HCT116 (cell line): ENCODE data around the gene SSU72. TPM values are rescaled to one million over a fixed set of nuclear protein-coding genes. Genes with fewer than 3 reads are reported as not detected.

Experiments used
- ATAC-seq: fragments of 200-7000 bp; cut with Tn5 transposase; 2 replicates; pipeline ENCODE4 v1.9.1; 2020; ENCODE audit warnings: mild to moderate bottlenecking, moderate library complexity
- BruUV-seq: library from RNA; stranded (reverse); fragments of 400-500 nt; replicated peaks from 2 replicates; lab custom pipeline; 2021; lab: Mats Ljungman, UMichigan
- CTCF ChIA-PET: fragments of 300-600 bp; sonication (Branson Sonifier 250); formaldehyde crosslinking; loops from one replicate; lab custom pipeline; 2021; ENCODE audit warnings: antibody characterized with exemption; lab: Charles Lee
- POLR2A ChIA-PET: fragments of 300-600, 350-600 bp; sonication (Branson Sonifier 250); formaldehyde crosslinking; loops from one replicate; lab custom pipeline; 2021; ENCODE audit warnings: antibody characterized with exemption; lab: Charles Lee
- RAD21 ChIA-PET, 2 experiments: fragments of 300-600 bp; sonication (Branson Sonifier 250); formaldehyde crosslinking; loops; one replicate each; lab custom pipeline; 2023; ENCODE audit warnings: low total read pairs in 2 of 2; ENCODE audit not compliant: uncharacterized antibody in 2 of 2, unreplicated experiment in 2 of 2, low non-redundant PET in 1 of 2; lab: Charles Lee
- DNase-seq: peaks from one replicate; pipeline ENCODE4 v3.0.0-alpha.2; 2010; ENCODE audit warnings: low read depth, low spot score
- H2AFZ ChIP-seq: fragments of 200-600 bp; shearing (Covaris generic), sonication (generic); 2 replicates; pipeline ENCODE4 v1.6.1; 2017; ENCODE audit warnings: low read depth, mixed run types, mixed read lengths, antibody characterized with exemption, low read length; ENCODE audit not compliant: poor library complexity, severe bottlenecking
- H3K27ac ChIP-seq: 2 replicates; pipeline ENCODE4 v1.5.1; 2012; ENCODE audit warnings: low read depth, low read length
- H3K27me3 ChIP-seq: fragments of 200-600 bp; sonication (generic); 2 replicates; pipeline ENCODE4 v1.6.1; 2016; ENCODE audit warnings: mixed run types, low read length, mixed read lengths; ENCODE audit not compliant: insufficient read depth
- H3K36me3 ChIP-seq, 2 experiments: fragments of 200-500 bp in 1 of 2; fragments of 200-600 bp in 1 of 2; sonication (Bioruptor generic) in 1 of 2; sonication (generic) in 1 of 2; 2 replicates each; pipeline versions ENCODE4 v1.5.1 to v1.6.1; 2014 to 2016; ENCODE audit warnings: low read length in 2 of 2, inconsistent platforms in 1 of 2, mixed read lengths in 1 of 2, mixed run types in 1 of 2; ENCODE audit not compliant: insufficient read depth in 2 of 2, control insufficient read depth in 1 of 2
- H3K4me1 ChIP-seq, 2 experiments: fragments of 200-600 bp in 1 of 2; sonication (generic) in 1 of 2; 2 replicates each; pipeline versions ENCODE4 v1.5.1 to v1.6.1; 2012 to 2017; ENCODE audit warnings: low read length in 2 of 2, inconsistent platforms in 1 of 2, mild to moderate bottlenecking in 1 of 2, mixed read lengths in 1 of 2, mixed run types in 1 of 2, moderate library complexity in 1 of 2; ENCODE audit not compliant: insufficient read depth in 2 of 2, control insufficient read depth in 1 of 2
- H3K4me2 ChIP-seq: fragments of 200-600 bp; sonication (generic); 2 replicates; pipeline ENCODE4 v1.6.1; 2017; ENCODE audit warnings: mixed run types, low read length, mixed read lengths
- H3K4me3 ChIP-seq, 2 experiments: fragments of 200-600 bp in 1 of 2; sonication (generic) in 1 of 2; replicated peaks in 1 of 2; 2 replicates each; pipeline ENCODE4 v1.5.1; 2011 to 2016; ENCODE audit warnings: low read length in 2 of 2, control low read depth in 1 of 2, low read depth in 1 of 2, mild to moderate bottlenecking in 1 of 2, mixed read lengths in 1 of 2, mixed run types in 1 of 2
- H3K79me2 ChIP-seq: fragments of 200-600 bp; sonication (generic); 2 replicates; pipeline ENCODE4 v1.6.1; 2017; ENCODE audit warnings: mild to moderate bottlenecking, mixed run types, low read length, moderate library complexity, mixed read lengths; ENCODE audit not compliant: insufficient read depth
- H3K9ac ChIP-seq: fragments of 200-600 bp; sonication (generic); 2 replicates; pipeline ENCODE4 v1.6.1; 2016; ENCODE audit warnings: low read length, mixed read lengths
- H3K9me2 ChIP-seq: fragments of 200-600 bp; sonication (generic), shearing (Covaris generic); 2 replicates; pipeline ENCODE4 v1.6.1; 2017; ENCODE audit warnings: mixed run types, mild to moderate bottlenecking, moderate library complexity; ENCODE audit not compliant: insufficient read depth
- H3K9me3 ChIP-seq, 2 experiments: fragments of 200-500 bp in 1 of 2; fragments of 200-600 bp in 1 of 2; sonication (Bioruptor generic) in 1 of 2; sonication (generic) in 1 of 2; 2 replicates each; pipeline ENCODE4 v1.6.1; 2014 to 2017; ENCODE audit warnings: low read length in 2 of 2, mixed read lengths in 2 of 2, inconsistent platforms in 1 of 2, low read depth in 1 of 2, mild to moderate bottlenecking in 1 of 2, mixed run types in 1 of 2, moderate library complexity in 1 of 2; ENCODE audit not compliant: control insufficient read depth in 1 of 2, insufficient read depth in 1 of 2
- H4K20me1 ChIP-seq: fragments of 200-600 bp; sonication (generic), shearing (Covaris generic); 2 replicates; pipeline ENCODE4 v1.6.1; 2017; ENCODE audit warnings: mixed run types, mild to moderate bottlenecking, moderate library complexity; ENCODE audit not compliant: insufficient read depth
- CEBPB ChIP-seq: IDR thresholded peaks from 2 replicates; pipeline ENCODE4 v1.6.1; 2012; ENCODE audit warnings: low read depth
- CTCF ChIP-seq, 3 experiments: fragments of 200-600 bp in 1 of 3; sonication (generic) in 1 of 3; IDR thresholded peaks in 2 of 3; conservative IDR thresholded peaks in 1 of 3; 2 replicates each; pipeline ENCODE4 v1.5.1; 2012 to 2017; ENCODE audit warnings: low read depth in 2 of 3, low read length in 2 of 3, antibody characterized with exemption in 1 of 3, borderline replicate concordance in 1 of 3, control low read depth in 1 of 3, mild to moderate bottlenecking in 1 of 3, mixed read lengths in 1 of 3, mixed run types in 1 of 3, moderate library complexity in 1 of 3; ENCODE audit not compliant: insufficient read depth in 1 of 3
- EGR1 ChIP-seq: IDR thresholded peaks from 2 replicates; pipeline ENCODE4 v1.6.1; 2012; ENCODE audit warnings: low read depth
- ELF1 ChIP-seq: IDR thresholded peaks from 2 replicates; pipeline ENCODE4 v1.6.1; 2012; ENCODE audit warnings: low read depth, borderline replicate concordance
- EZH2phosphoT487 ChIP-seq: fragments of 200-600 bp; IDR thresholded peaks from 2 replicates; pipeline ENCODE4 v1.6.1; 2018; ENCODE audit warnings: antibody characterized with exemption, borderline replicate concordance
- FOSL1 ChIP-seq: IDR thresholded peaks from 2 replicates; pipeline ENCODE4 v1.6.1; 2012; ENCODE audit warnings: low read depth
- JUND ChIP-seq: IDR thresholded peaks from 2 replicates; pipeline ENCODE4 v1.6.1; 2012
- POLR2A ChIP-seq: IDR thresholded peaks from 2 replicates; pipeline ENCODE4 v1.7.0; 2011; ENCODE audit warnings: borderline replicate concordance; ENCODE audit not compliant: insufficient read depth, insufficient read length; ENCODE audit errors: extremely low read depth
- POLR2AphosphoS5 ChIP-seq: IDR thresholded peaks from 2 replicates; pipeline ENCODE4 v1.6.1; 2011; ENCODE audit warnings: mild to moderate bottlenecking, low read depth, low read length, moderate library complexity
- RAD21 ChIP-seq: IDR thresholded peaks from 2 replicates; pipeline ENCODE4 v1.6.1; 2012; ENCODE audit warnings: low read depth, mild to moderate bottlenecking
- REST ChIP-seq: IDR thresholded peaks from 2 replicates; pipeline ENCODE4 v1.6.1; 2012; ENCODE audit warnings: low read depth
- SIN3A ChIP-seq: IDR thresholded peaks from 2 replicates; pipeline ENCODE4 v1.6.1; 2012; ENCODE audit warnings: low read depth
- SP1 ChIP-seq: IDR thresholded peaks from 2 replicates; pipeline ENCODE4 v1.6.1; 2012; ENCODE audit warnings: low read depth
- YY1 ChIP-seq: IDR thresholded peaks from 2 replicates; pipeline ENCODE4 v1.6.1; 2011; ENCODE audit warnings: low read length, low read depth, moderate library complexity, mild to moderate bottlenecking; ENCODE audit not compliant: insufficient replicate concordance; ENCODE audit errors: extremely low read depth
- ZBTB33 ChIP-seq: IDR thresholded peaks from 2 replicates; pipeline ENCODE4 v1.6.1; 2011; ENCODE audit warnings: mild to moderate bottlenecking, low read length, moderate library complexity; ENCODE audit not compliant: insufficient replicate concordance; ENCODE audit errors: extremely low read depth
- ZFX ChIP-seq: fragments of 450-650 bp; IDR thresholded peaks from 2 replicates; pipeline ENCODE4 v1.6.1; 2017
- intact Hi-C: fragments of 100-400 bp; cut with micrococcal nuclease; formaldehyde crosslinking; loops from 2 replicates; pipeline ENCODE4 v1.10.0; 2022
- total RNA-seq: library from RNA; stranded (reverse); gene quantifications from one replicate; pipeline ENCODE4 v1.2.1, GENCODE V29; 2021; ENCODE audit not compliant: unreplicated experiment

SSU72 gene
- total RNA-seq, 1 experiment from 2014 or later = 134 TPM

GRCh38 chr1:1598720-1599029 lies 24.0 kb upstream of the SSU72 start:
- Histone ChIP-seq H3K27me3 (peaks cover 11% of the 10 kb centered on the region; the same call in 1 of the 2 replicates), H4K20me1 (no peaks in the 10 kb centered on the region), H2AFZ (no peak overlapping the region), H3K9me3 (no peaks in the 10 kb centered on the region), H3K27ac (no peak overlapping the region), H3K79me2 (no peaks in the 10 kb centered on the region), H3K4me2 (0 out of 2 replicates have a peak overlapping the region, but pooled peaks have one; percentile 62), H3K36me3 (no peaks in the 10 kb centered on the region), H3K4me3 (no peak overlapping the region), H3K4me1 (peaks cover 10 to 34% of the 10 kb centered on the region in 2 experiments; a peak in 3 of 4 replicates), H3K9me2 (no peaks in the 10 kb centered on the region), H3K9ac (no peak overlapping the region)
- ChIA-PET POLR2A (no interaction called here), CTCF (no interaction called here), RAD21 (no interaction called here)
- ATAC-seq = no peak
- BruUV-seq = no TSS peak
- TF ChIP-seq FOSL1 (no peak), YY1 (no peak), CEBPB (no peak), POLR2AphosphoS5 (no peak), EGR1 (no peak), SIN3A (no peak), ELF1 (no peak), JUND (no peak), CTCF (IDR thresholded peaks at IDR 0.05 in 2 of 3, conservative IDR thresholded peaks at IDR 0.05 in 1 of 3; ENCODE audit: borderline replicate concordance in 1 of 3, insufficient read depth in 1 of 3, low read depth in 2 of 3, low read length in 2 of 3) (no peak), ZFX (no peak), RAD21 (no peak), REST (no peak), POLR2A (no peak), ZBTB33 (no peak), EZH2phosphoT487 (no peak), SP1 (no peak)
- no peak for DNase-seq
- intact Hi-C loops = no loop called here
